GM13976 (cell line): ENCODE measurements around the gene TSPAN32.

Experiments used
- DNase-seq: peaks from one replicate; pipeline ENCODE4 v3.0.0; 2012; ENCODE audit warnings: low spot score
- CTCF ChIP-seq: IDR thresholded peaks from 2 replicates; pipeline ENCODE4 v1.5.1; 2012; ENCODE audit warnings: borderline replicate concordance, mild to moderate bottlenecking; ENCODE audit not compliant: insufficient read depth; ENCODE audit errors: extremely low read depth, missing control alignments, control extremely low read depth
- in situ Hi-C: fragments of 300-500 bp; cut with MboI; formaldehyde crosslinking; loops from one replicate; pipeline ENCODE4 v1.12.0; 2022; ENCODE audit warnings: low sequenced_read_pairs, mixed read lengths, inconsistent platforms; ENCODE audit not compliant: unreplicated experiment

The TSPAN32 gene

GRCh38 chr11:2314525-2315394 lies 12.9 kb downstream of the TSPAN32 start:
- in situ Hi-C loops, result loop anchor here (10.0 kb wide), 1 partner anchor 100 kb away; no protein-coding TSS in a partner anchor
- no peak for DNase-seq
- no peak for TF ChIP-seq CTCF

DNA sequence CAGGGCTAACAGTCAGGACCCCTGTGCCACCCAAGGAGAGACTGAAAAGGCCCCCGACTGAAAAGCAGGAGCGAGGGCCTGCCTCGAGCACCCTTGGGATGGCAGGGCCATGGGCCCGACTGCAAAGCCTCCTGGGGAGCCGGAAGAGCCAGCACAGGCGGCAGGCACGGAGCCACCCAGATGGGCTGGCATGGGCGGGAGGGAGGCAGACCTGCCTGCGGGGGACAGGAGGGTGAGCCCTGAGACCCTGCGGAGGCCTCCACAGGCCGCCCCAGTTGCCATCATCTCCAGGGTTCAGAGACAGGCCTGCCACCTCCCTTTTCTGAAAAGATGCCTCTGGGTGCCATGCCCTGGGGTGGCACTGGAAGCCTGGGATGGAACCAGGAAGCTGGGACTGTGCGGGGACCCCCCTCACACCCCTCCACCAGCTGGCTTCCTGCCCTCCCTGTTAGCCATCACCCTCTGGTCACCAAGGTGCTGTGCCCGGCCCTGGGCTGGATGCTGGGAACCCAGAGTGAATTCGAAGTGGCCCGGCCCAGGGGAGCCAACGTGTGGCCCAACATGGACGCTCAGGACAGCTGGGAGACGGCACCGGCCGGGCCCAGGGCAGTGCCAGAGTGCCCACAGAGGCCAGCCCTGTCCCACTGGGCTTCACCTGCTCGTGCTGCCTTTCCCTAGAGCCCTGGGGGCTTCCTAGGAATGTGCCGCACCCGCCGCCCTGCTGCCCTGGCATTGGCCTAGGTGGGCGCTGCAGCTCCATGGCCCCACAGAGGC lies 13.8 kb downstream of the TSPAN32 start:
- DNase-seq, result no peak
- in situ Hi-C loops, result loop anchor here (10.0 kb wide), 1 partner anchor 99 kb away; no protein-coding TSS in a partner anchor
- no peak for TF ChIP-seq CTCF

GRCh38 chr11:2316169-2316962 lies 14.6 kb downstream of the TSPAN32 start:
- in situ Hi-C loops, result loop anchor here (10.0 kb wide), 1 partner anchor 98 kb away; no protein-coding TSS in a partner anchor
- no peak for TF ChIP-seq CTCF
- DNase-seq, result no peak

DNA sequence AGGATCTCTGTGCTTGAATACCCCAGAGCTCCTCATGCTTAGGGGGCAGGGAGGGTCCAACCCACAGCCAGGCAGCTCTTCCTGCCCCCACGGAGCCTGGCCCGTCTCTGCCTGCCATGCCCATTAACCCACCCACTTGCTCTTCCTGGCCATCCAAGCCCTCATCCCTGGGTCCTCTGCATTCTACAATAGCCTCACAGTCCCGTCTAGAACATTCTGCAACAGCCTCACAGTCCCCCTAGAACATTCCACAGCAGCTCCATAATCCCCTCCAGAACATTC lies 15.1 kb downstream of the TSPAN32 start:
- TF ChIP-seq CTCF, result no peak
- in situ Hi-C loops, result loop anchor here (10.0 kb wide), 1 partner anchor 98 kb away; no protein-coding TSS in a partner anchor
- DNase-seq, result no peak

GRCh38 chr11:2317354-2318050 lies 15.7 kb downstream of the TSPAN32 start:
- in situ Hi-C loops, result loop anchor here (10.0 kb wide), 1 partner anchor 97 kb away; no protein-coding TSS in a partner anchor

More at GRCh38 chr11:2317354-2318050, 15.7 kb downstream of the TSPAN32 start:
- TF ChIP-seq CTCF, result no peak
- DNase-seq, result no peak
